ENCODE data around the gene CA11.
A peak's percentile ranks its signal among the peaks of the same experiment; 100 is the strongest.
"Not testable (repeated sequence)": the region's sequence is repeated elsewhere in the genome, so short reads cannot be mapped to it uniquely, and the experiment has no call there.

The CA11 gene

GRCh38 chr19:48641850-48642249, 4.1 kb downstream of the CA11 start:
- DNase-seq (ENCODE audit: low read depth) = no peak

- no peak for DNase-seq (ENCODE audit: low read depth)
Measured at GRCh38 chr19:48639483-48640375, 6.3 kb downstream of the CA11 start.

GRCh38 chr19:48638831-48639381, 7.1 kb downstream of the CA11 start:
- DNase-seq (ENCODE audit: low read depth) = no peak

- DNase-seq (ENCODE audit: low read depth) = peak; percentile 80
Measured at GRCh38 chr19:48637948-48638830, 7.8 kb downstream of the CA11 start.

GRCh38 chr19:48637449-48637947, 8.5 kb downstream of the CA11 start:
- peak; percentile 99 for DNase-seq (ENCODE audit: low read depth)

GRCh38 chr19:48636859-48637448, 9.0 kb downstream of the CA11 start, which contains the start of gene DBP:
Gene DBP, minus strand, starts transcription at chr19:48637379. Its CDS starts 385 bp downstream, at chr19:48636994.
- no peak for DNase-seq (ENCODE audit: low read depth)

GRCh38 chr19:48635966-48636858, 9.8 kb downstream of the CA11 start:
- no peak for DNase-seq (ENCODE audit: low read depth)

GRCh38 chr19:48635263-48635965, 10.6 kb downstream of the CA11 start:
- DNase-seq (ENCODE audit: low read depth) = peak; percentile 68

- peak; percentile 90 for DNase-seq (ENCODE audit: low read depth)
Measured at GRCh38 chr19:48634424-48635262, 11.3 kb downstream of the CA11 start.

- DNase-seq (ENCODE audit: low read depth) = no peak
Measured at GRCh38 chr19:48634036-48634342, 12.0 kb downstream of the CA11 start.

- DNase-seq (ENCODE audit: low read depth) = no peak
Measured at GRCh38 chr19:48633148-48634035, 12.6 kb downstream of the CA11 start.

- DNase-seq (ENCODE audit: low read depth) = no peak
Measured at GRCh38 chr19:48632692-48633147, 13.3 kb downstream of the CA11 start.

GRCh38 chr19:48632286-48632685, 13.7 kb downstream of the CA11 start:
- not testable (repeated sequence) for DNase-seq (ENCODE audit: low read depth)

GRCh38 chr19:48631225-48631624, 14.8 kb downstream of the CA11 start:
- DNase-seq (ENCODE audit: low read depth) = no peak

- no peak for DNase-seq (ENCODE audit: low read depth)
Measured at GRCh38 chr19:48630296-48631063, 15.5 kb downstream of the CA11 start.

GRCh38 chr19:48629599-48630295, 16.2 kb downstream of the CA11 start:
- no peak for DNase-seq (ENCODE audit: low read depth)

- no peak for DNase-seq (ENCODE audit: low read depth)
Measured at GRCh38 chr19:48629297-48629598, 16.7 kb downstream of the CA11 start.

All from stimulated activated CD4-positive, alpha-beta T cell treated with anti-CD3 and anti-CD28 coated beads, Interleukin-2, amount 100 ng/mL, for 4 hours (primary cell).